GM12878 (cell line): ENCODE results near the gene DGLUCY.

Source experiments
- ATF2 ChIP-seq: IDR thresholded peaks from 2 replicates; pipeline ENCODE4 v1.6.1; 2012; ENCODE audit warnings: low read length, inconsistent platforms
- CBX3 ChIP-seq: fragments of 200-600 bp; sonication (generic); IDR thresholded peaks from 2 replicates; pipeline ENCODE4 v1.6.1; 2016; ENCODE audit warnings: low read depth, borderline replicate concordance
- CTCF ChIP-seq, 3 experiments: IDR thresholded peaks in 2 of 3; conservative IDR thresholded peaks in 1 of 3; 2 replicates each; pipeline ENCODE4 v1.5.1; 2011; ENCODE audit warnings: low read depth in 3 of 3, low read length in 3 of 3, mild to moderate bottlenecking in 3 of 3, control low read depth in 2 of 3, moderate library complexity in 2 of 3, inconsistent platforms in 1 of 3, mixed read lengths in 1 of 3; ENCODE audit not compliant: control insufficient read depth in 2 of 3, insufficient read depth in 1 of 3; ENCODE audit errors: extremely low read depth in 1 of 3
- HDAC2 ChIP-seq: fragments of 200-600 bp; sonication (generic); IDR thresholded peaks from 2 replicates; pipeline ENCODE4 v1.6.1; 2017
- IRF3 ChIP-seq: fragments of 450-650 bp; IDR thresholded peaks from 2 replicates; pipeline ENCODE4 v1.6.1; 2014; ENCODE audit warnings: mild to moderate bottlenecking
- NFYB ChIP-seq: IDR thresholded peaks from 2 replicates; pipeline ENCODE4 v1.6.1; 2011; ENCODE audit warnings: low read depth, mild to moderate bottlenecking, low read length, improper control_type of control experiment, moderate library complexity; ENCODE audit not compliant: insufficient read depth
- POLR2A ChIP-seq: IDR thresholded peaks from 2 replicates; pipeline ENCODE4 v1.6.1; 2011; ENCODE audit warnings: low read depth, mild to moderate bottlenecking, low read length
- RAD51 ChIP-seq: fragments of 450-650 bp; IDR thresholded peaks from 2 replicates; pipeline ENCODE4 v1.6.1; 2016; ENCODE audit warnings: moderate library complexity, mild to moderate bottlenecking, inconsistent platforms
- SREBF2 ChIP-seq: IDR thresholded peaks from 2 replicates; pipeline ENCODE4 v1.6.1; 2012; ENCODE audit warnings: mild to moderate bottlenecking, low read length
- TAF1 ChIP-seq: IDR thresholded peaks from 2 replicates; pipeline ENCODE4 v1.6.1; 2011; ENCODE audit warnings: mild to moderate bottlenecking, low read depth, low read length, borderline replicate concordance
- ZBTB4 ChIP-seq: fragments of 450-650 bp; formaldehyde crosslinking; IDR thresholded peaks from 2 replicates; pipeline ENCODE4 v1.4.0; 2022; ENCODE audit warnings: mild to moderate bottlenecking, moderate library complexity

GRCh38 chr14:91092073-91092472 lies 21.8 kb upstream of the DGLUCY start:
- TF ChIP-seq POLR2A (no peak), ATF2 (no peak), CBX3 (no peak), SREBF2 (no peak), RAD51 (no peak), NFYB (no peak), CTCF (IDR thresholded peaks at IDR 0.05 in 2 of 3, conservative IDR thresholded peaks at IDR 0.05 in 1 of 3; ENCODE audit: control insufficient read depth in 2 of 3, extremely low read depth in 1 of 3, insufficient read depth in 1 of 3, low read depth in 3 of 3, low read length in 3 of 3) (no peak), TAF1 (no peak), ZBTB4 (CRISPR knock-in tag) (no peak), IRF3 (no peak), HDAC2 (no peak)
